ENCODE results near the gene LCE7A. TPM values are rescaled to one million over a fixed set of nuclear protein-coding genes. Genes with fewer than 3 reads are reported as not detected.

LCE7A gene
- polyA plus RNA-seq, 4 donors = not detected

GRCh38 chr1:152879559-152880198 lies 19.9 kb downstream of the LCE7A start:
- DNase-seq (ENCODE audit: low read depth in 4 of 4, low spot score in 3 of 4) = no peak

GRCh38 chr1:152880316-152880715 lies 20.5 kb downstream of the LCE7A start:
- DNase-seq (ENCODE audit: low read depth in 4 of 4, low spot score in 3 of 4) = no peak

- no peak for DNase-seq (ENCODE audit: low read depth in 4 of 4, low spot score in 3 of 4)
These were observed 21.1 kb downstream of the LCE7A start for GRCh38 chr1:152880907-152881306.

- DNase-seq (ENCODE audit: low read depth in 4 of 4, low spot score in 3 of 4) = no peak
These were observed 24.3 kb downstream of the LCE7A start for GRCh38 chr1:152884085-152884484.

GRCh38 chr1:152884506-152884905 lies 24.7 kb downstream of the LCE7A start:
- DNase-seq (ENCODE audit: low read depth in 4 of 4, low spot score in 3 of 4) = no peak

- DNase-seq (ENCODE audit: low read depth in 4 of 4, low spot score in 3 of 4) = no peak
These were observed 25.3 kb downstream of the LCE7A start for GRCh38 chr1:152884966-152885624.

- no peak for DNase-seq (ENCODE audit: low read depth in 4 of 4, low spot score in 3 of 4)
These were observed 26.3 kb downstream of the LCE7A start for GRCh38 chr1:152886085-152886484.

- no peak for DNase-seq (ENCODE audit: low read depth in 4 of 4, low spot score in 3 of 4)
These were observed 27.1 kb downstream of the LCE7A start for GRCh38 chr1:152886758-152887409.

- DNase-seq (ENCODE audit: low read depth in 4 of 4, low spot score in 3 of 4) = no peak
These were observed 28.3 kb downstream of the LCE7A start for GRCh38 chr1:152888126-152888525.

- no peak for DNase-seq (ENCODE audit: low read depth in 4 of 4, low spot score in 3 of 4)
These were observed 39.2 kb downstream of the LCE7A start for GRCh38 chr1:152899027-152899426.

GRCh38 chr1:152899883-152900282 lies 40.1 kb downstream of the LCE7A start:
- DNase-seq (ENCODE audit: low read depth in 4 of 4, low spot score in 3 of 4) = no peak

- no peak for DNase-seq (ENCODE audit: low read depth in 4 of 4, low spot score in 3 of 4)
These were observed 41.8 kb downstream of the LCE7A start for GRCh38 chr1:152901631-152902030.

GRCh38 chr1:152902636-152903035 lies 42.8 kb downstream of the LCE7A start:
- DNase-seq (ENCODE audit: low read depth in 4 of 4, low spot score in 3 of 4) = peak in 2 of 4 donors; percentile 22 to 26

- DNase-seq (ENCODE audit: low read depth in 4 of 4, low spot score in 3 of 4) = no peak
These were observed 45.1 kb downstream of the LCE7A start for GRCh38 chr1:152904688-152905440.

- DNase-seq (ENCODE audit: low read depth in 4 of 4, low spot score in 3 of 4) = no peak
These were observed 46.3 kb downstream of the LCE7A start for GRCh38 chr1:152906023-152906565.

GRCh38 chr1:152907686-152908601 lies 48.1 kb downstream of the LCE7A start, which contains the start of gene IVL:
Gene IVL, plus strand, starts transcription at chr1:152908546. Its CDS starts 1,252 bp downstream, at chr1:152909798.
- DNase-seq (ENCODE audit: low read depth in 4 of 4, low spot score in 3 of 4) = no peak

GRCh38 chr1:152909206-152909605 lies 49.4 kb downstream of the LCE7A start:
- DNase-seq (ENCODE audit: low read depth in 4 of 4, low spot score in 3 of 4) = no peak

All from right renal pelvis (tissue), 4 donors.